Activated naive CD8-positive, alpha-beta T cell treated with anti-CD3 and anti-CD28 coated beads, Interleukin-2, amount 10 ng/mL, durations not matched to agents 7 days and 5 days (primary cell): ENCODE measurements around the gene TGFBRAP1. TPM values are rescaled to one million over a fixed set of nuclear protein-coding genes. Genes with fewer than 3 reads are reported as not detected.

Experiments
- ATAC-seq: fragments of 150-1000 bp; cut with Tn5 transposase; one replicate; pipeline ENCODE4 v1.10.0; 2021; ENCODE audit warnings: low read depth, moderate library complexity
- POLR2A ChIA-PET: fragments of 350-600 bp; sonication (Branson Sonifier 250); formaldehyde crosslinking; loops from one replicate; lab custom pipeline; 2021; ENCODE audit warnings: antibody characterized with exemption; lab: Charles Lee
- DNase-seq: peaks from one replicate; pipeline ENCODE4 v3.0.0; 2021
- H3K27ac Mint-ChIP-seq: one replicate; pipeline ENCODE4 v1.8.0; 2022; ENCODE audit warnings: mild to moderate bottlenecking, mixed read lengths
- H3K27me3 Mint-ChIP-seq: one replicate; pipeline ENCODE4 v1.8.0; 2022; ENCODE audit warnings: mild to moderate bottlenecking, moderate library complexity, mixed read lengths
- H3K36me3 Mint-ChIP-seq: one replicate; pipeline ENCODE4 v1.8.0; 2021; ENCODE audit warnings: mild to moderate bottlenecking, mixed read lengths
- H3K4me1 Mint-ChIP-seq: one replicate; pipeline ENCODE4 v1.8.0; 2021; ENCODE audit warnings: mixed read lengths
- H3K4me3 Mint-ChIP-seq: one replicate; pipeline ENCODE4 v1.8.0; 2022; ENCODE audit warnings: mild to moderate bottlenecking, moderate library complexity, mixed read lengths
- H3K9me3 Mint-ChIP-seq: one replicate; pipeline ENCODE4 v1.8.0; 2021; ENCODE audit warnings: mixed read lengths
- total RNA-seq, 2 experiments: library from RNA; stranded (reverse); gene quantifications; one replicate each; pipeline ENCODE4 v1.2.3, GENCODE V29; 2021

The TGFBRAP1 gene
- total RNA-seq, 2 experiments from 2014 or later, result 17.8 to 19.3 TPM

DNA sequence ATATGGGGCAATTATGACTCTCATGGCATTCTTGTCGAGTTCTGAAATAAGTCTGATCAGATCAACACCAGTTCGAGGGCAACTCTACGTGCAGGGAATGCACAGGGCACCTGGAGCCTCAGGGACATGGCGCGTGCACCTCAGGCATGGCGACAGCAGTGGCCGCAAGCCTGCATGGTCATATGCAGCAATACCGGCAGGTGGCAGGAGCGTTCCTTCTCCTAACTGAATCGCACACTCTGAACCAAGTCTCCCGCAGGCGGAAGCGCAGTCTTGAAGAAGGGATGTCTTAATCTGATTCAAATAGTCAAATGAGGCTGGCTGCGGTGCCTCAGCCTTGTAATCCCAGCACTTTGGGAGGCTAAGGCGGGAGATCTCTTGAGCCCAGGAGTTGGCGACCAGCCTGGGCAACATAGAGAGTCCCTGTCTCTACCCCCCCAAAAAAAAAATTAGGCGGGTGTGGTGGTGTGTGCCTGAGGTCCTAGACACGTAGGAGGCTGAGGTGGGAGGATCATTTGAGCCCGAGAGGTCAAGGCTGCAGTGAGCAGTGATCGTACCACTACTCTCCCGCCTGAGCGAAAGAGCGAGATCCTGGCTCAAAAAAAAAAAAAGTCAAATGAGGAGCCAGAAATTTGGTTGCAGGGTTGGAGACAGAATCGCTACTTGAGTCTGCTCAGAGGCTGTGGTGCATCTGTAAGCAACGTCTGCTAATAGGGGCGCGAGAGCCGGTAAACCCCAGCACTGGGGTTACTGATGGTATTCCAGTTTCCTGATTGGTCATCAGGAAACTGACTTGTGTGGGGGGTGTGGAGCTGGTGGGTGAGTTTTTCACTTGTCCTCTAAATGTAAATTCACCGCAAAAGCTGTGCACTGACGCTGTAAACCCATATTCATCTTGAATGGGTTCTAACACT, 40.5 kb upstream of the TGFBRAP1 start:
- peak overlapping the region; percentile 0 for H3K4me3 Mint-ChIP-seq
- DNase-seq, result peak; percentile 86
- ATAC-seq, result peak; percentile 97
- no peaks in the 10 kb centered on the region for H3K27me3 Mint-ChIP-seq
- peaks cover 8% of the 10 kb centered on the region for H3K4me1 Mint-ChIP-seq
- POLR2A ChIA-PET, result no interaction called here
- no peak overlapping the region for H3K27ac Mint-ChIP-seq
- H3K9me3 Mint-ChIP-seq, result no peaks in the 10 kb centered on the region
- H3K36me3 Mint-ChIP-seq, result peaks cover under 1% of the 10 kb centered on the region

GRCh38 chr2:105368759-105369408, 39.3 kb upstream of the TGFBRAP1 start:
- Mint-ChIP-seq H3K4me1 (peaks cover 6% of the 10 kb centered on the region), H3K27me3 (no peaks in the 10 kb centered on the region), H3K4me3 (no peak overlapping the region), H3K9me3 (no peaks in the 10 kb centered on the region), H3K36me3 (peaks cover 1% of the 10 kb centered on the region), H3K27ac (no peak overlapping the region)
- POLR2A ChIA-PET, result interaction anchor here (0.6 kb wide), 2 partner anchors 22 to 54 kb away, joined by 3 read pairs; no protein-coding TSS in a partner anchor
- ATAC-seq, result no peak
- no peak for DNase-seq

DNA sequence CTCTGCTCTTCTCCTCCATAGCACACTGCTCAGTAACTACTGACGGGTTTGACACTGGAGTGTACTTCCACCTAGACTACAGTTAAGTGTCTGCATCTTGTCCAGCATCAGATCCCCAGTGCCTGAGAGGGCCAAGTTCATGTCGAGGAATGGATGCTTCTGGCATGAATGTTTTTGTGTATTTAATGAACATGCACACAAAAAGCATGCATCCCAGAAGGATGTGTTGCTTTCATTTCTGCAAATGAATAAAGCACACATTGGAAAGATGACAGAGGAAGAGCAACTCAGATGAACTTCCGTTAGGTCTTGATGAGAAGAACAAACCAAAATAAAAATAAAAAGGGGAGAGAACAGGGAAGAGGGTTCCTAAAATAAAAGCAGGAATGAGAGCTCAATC, 35.7 kb upstream of the TGFBRAP1 start:
- no peak overlapping the region for H3K4me3 Mint-ChIP-seq
- H3K27me3 Mint-ChIP-seq, result no peaks in the 10 kb centered on the region
- DNase-seq (no peak), ATAC-seq (no peak)
- POLR2A ChIA-PET, result no interaction called here
- H3K36me3 Mint-ChIP-seq, result peaks cover 13% of the 10 kb centered on the region
- peaks cover 25% of the 10 kb centered on the region for H3K4me1 Mint-ChIP-seq
- no peaks in the 10 kb centered on the region for H3K9me3 Mint-ChIP-seq
- H3K27ac Mint-ChIP-seq, result no peak overlapping the region

GRCh38 chr2:105364436-105365139, 35.1 kb upstream of the TGFBRAP1 start:
- no peaks in the 10 kb centered on the region for H3K9me3 Mint-ChIP-seq
- DNase-seq (no peak), ATAC-seq (no peak)
- H3K4me3 Mint-ChIP-seq, result no peak overlapping the region
- H3K27ac Mint-ChIP-seq, result no peak overlapping the region
- POLR2A ChIA-PET, result no interaction called here
- peaks cover 20% of the 10 kb centered on the region for H3K4me1 Mint-ChIP-seq
- peaks cover 15% of the 10 kb centered on the region for H3K36me3 Mint-ChIP-seq
- no peaks in the 10 kb centered on the region for H3K27me3 Mint-ChIP-seq

DNA sequence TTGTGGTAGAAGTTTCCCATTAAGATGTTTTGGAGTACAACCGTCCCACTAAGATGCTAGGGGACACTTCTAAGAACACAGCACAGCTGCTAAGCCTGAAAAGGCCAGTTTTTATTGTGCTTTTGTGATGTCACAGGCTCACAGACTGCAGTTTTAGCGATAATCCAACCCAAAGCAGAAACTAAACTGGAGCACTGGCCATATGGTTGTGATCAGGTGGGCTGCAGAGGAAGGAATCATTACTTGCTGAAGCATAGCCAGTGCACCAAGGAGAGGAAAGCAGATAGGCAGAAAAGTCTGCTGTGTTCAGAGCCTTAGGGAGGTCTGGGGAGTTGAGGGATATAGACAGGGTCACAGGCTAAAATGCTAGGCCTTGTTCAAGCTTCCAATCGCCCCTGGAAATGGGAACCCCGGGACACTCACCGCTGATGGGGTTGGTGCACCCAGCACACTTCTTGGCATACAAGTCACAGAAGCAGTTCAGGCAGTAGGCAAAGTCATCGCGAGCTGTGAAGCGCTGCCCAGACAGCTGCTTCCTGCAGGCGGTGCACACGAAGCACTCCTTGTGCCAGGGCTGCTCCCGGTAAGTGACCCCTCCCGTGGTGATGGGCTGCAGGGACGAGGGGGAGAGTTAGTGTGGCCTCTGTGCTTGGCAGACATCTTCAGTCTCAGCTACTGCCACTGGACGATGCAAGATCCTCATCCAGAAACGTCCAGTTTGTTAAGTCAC, 33.5 kb upstream of the TGFBRAP1 start:
- H3K4me3 Mint-ChIP-seq, result no peak overlapping the region
- peaks cover 20% of the 10 kb centered on the region for H3K4me1 Mint-ChIP-seq
- H3K36me3 Mint-ChIP-seq, result peaks cover 24% of the 10 kb centered on the region
- H3K27me3 Mint-ChIP-seq, result no peaks in the 10 kb centered on the region
- DNase-seq (no peak), ATAC-seq (no peak)
- no peaks in the 10 kb centered on the region for H3K9me3 Mint-ChIP-seq
- POLR2A ChIA-PET, result no interaction called here
- no peak overlapping the region for H3K27ac Mint-ChIP-seq

DNA sequence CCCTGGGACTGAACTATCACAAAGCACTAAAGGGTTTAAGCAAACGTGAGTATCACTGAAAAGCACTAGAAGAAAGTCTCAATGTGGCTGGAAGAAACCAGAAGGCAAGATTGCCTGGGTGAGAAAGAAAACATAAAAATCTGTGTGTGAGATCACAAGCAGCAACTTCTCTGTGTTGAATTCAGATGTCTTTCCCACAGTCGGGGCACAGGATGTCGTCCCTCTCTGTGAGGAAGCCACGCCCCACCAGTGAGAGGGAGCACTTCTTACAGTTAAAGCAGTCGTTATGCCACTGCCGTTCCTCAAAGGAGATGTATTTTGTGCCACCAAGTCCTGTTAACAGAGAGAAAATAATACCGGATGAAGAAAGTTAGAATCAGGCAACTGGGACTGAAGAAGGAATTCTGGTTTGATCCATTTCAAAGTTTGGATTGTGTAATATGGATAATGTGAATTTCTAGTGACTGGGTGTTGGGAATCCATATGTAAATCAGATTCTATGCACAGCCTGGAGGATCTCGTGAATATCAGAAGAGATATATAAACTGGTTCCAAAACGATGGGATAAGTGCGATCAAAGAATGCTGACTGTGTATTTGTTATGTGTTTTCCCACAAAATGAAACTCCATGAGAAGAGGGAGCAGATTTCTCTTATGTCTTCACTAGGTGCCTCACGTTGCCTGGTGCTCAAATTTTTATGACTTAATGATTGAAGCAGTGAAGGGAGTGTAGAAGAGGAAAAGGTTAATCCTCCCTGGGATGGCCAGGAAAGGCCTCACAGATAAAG, 31.8 kb upstream of the TGFBRAP1 start:
- Mint-ChIP-seq H3K9me3 (peaks cover 2% of the 10 kb centered on the region), H3K27ac (peak overlapping the region; percentile 51), H3K36me3 (peaks cover 39% of the 10 kb centered on the region), H3K27me3 (no peaks in the 10 kb centered on the region), H3K4me3 (peak overlapping the region; percentile 21), H3K4me1 (peaks cover 20% of the 10 kb centered on the region)
- DNase-seq, result no peak
- ATAC-seq, result peak; percentile 84
- POLR2A ChIA-PET, result no interaction called here

GRCh38 chr2:105358593-105358992, 29.1 kb upstream of the TGFBRAP1 start:
- no peak for ATAC-seq
- peaks cover 57% of the 10 kb centered on the region for H3K36me3 Mint-ChIP-seq
- DNase-seq, result no peak
- H3K4me1 Mint-ChIP-seq, result peaks cover 17% of the 10 kb centered on the region
- H3K27me3 Mint-ChIP-seq, result no peaks in the 10 kb centered on the region
- POLR2A ChIA-PET, result no interaction called here
- no peak overlapping the region for H3K27ac Mint-ChIP-seq
- H3K9me3 Mint-ChIP-seq, result peaks cover 5% of the 10 kb centered on the region
- no peak overlapping the region for H3K4me3 Mint-ChIP-seq

DNA sequence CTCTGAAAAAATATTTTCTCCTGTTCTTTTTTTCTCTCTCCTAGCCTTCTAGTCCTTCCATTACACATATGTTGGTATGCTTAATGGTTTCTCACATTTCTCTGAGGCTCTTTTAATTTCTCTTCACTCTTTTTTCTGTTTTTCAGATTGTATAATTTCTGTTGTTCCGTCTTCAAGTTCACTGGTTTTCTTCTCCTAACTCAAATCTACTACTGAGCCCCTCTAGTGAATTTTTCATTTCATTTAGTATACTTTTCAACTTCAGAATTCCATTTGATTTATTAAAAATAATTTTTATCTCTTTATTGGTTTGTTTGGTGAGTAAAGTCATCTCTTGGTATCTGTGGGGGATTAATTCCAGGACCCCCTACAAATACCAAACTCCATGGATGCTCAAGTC, 27.6 kb upstream of the TGFBRAP1 start:
- POLR2A ChIA-PET, result no interaction called here
- ATAC-seq (no peak), DNase-seq (no peak)
- Mint-ChIP-seq H3K27ac (no peak overlapping the region), H3K36me3 (peaks cover 66% of the 10 kb centered on the region), H3K4me3 (no peak overlapping the region), H3K27me3 (no peaks in the 10 kb centered on the region), H3K9me3 (peaks cover 5% of the 10 kb centered on the region), H3K4me1 (peaks cover 14% of the 10 kb centered on the region)

- peaks cover 5% of the 10 kb centered on the region for H3K4me1 Mint-ChIP-seq
- H3K36me3 Mint-ChIP-seq, result peaks cover 11% of the 10 kb centered on the region
- H3K27me3 Mint-ChIP-seq, result no peaks in the 10 kb centered on the region
- DNase-seq, result no peak
- ATAC-seq, result no peak
- no peak overlapping the region for H3K4me3 Mint-ChIP-seq
- H3K9me3 Mint-ChIP-seq, result no peaks in the 10 kb centered on the region
- no peak overlapping the region for H3K27ac Mint-ChIP-seq
- POLR2A ChIA-PET, result no interaction called here
Measured at GRCh38 chr2:105344704-105345345, 15.3 kb upstream of the TGFBRAP1 start.

- H3K4me3 Mint-ChIP-seq, result peak overlapping the region; percentile 100
- POLR2A ChIA-PET, result no interaction called here
- ATAC-seq (no peak), DNase-seq (no peak)
- peaks cover 3% of the 10 kb centered on the region for H3K36me3 Mint-ChIP-seq
- H3K27me3 Mint-ChIP-seq, result no peaks in the 10 kb centered on the region
- H3K9me3 Mint-ChIP-seq, result no peaks in the 10 kb centered on the region
- H3K4me1 Mint-ChIP-seq, result peaks cover 36% of the 10 kb centered on the region
- no peak overlapping the region for H3K27ac Mint-ChIP-seq
Measured at GRCh38 chr2:105339414-105339813, 9.9 kb upstream of the TGFBRAP1 start.

GRCh38 chr2:105338020-105338385, 8.5 kb upstream of the TGFBRAP1 start:
- Mint-ChIP-seq H3K4me3 (peak overlapping the region; percentile 100), H3K4me1 (peaks cover 36% of the 10 kb centered on the region), H3K9me3 (no peaks in the 10 kb centered on the region), H3K27me3 (no peaks in the 10 kb centered on the region), H3K36me3 (peaks cover 2% of the 10 kb centered on the region), H3K27ac (peak overlapping the region; percentile 100)
- ATAC-seq, result peak; percentile 5
- DNase-seq, result no peak
- POLR2A ChIA-PET, result interaction anchor here (0.7 kb wide), 1 partner anchor 9 kb away, joined by 3 read pairs; no protein-coding TSS in a partner anchor
